GM12872 (cell line): ENCODE results near the gene NECTIN1.

Source experiments
- TF ChIP-seq, protein P1 (sequence below): IDR thresholded peaks from 3 replicates; pipeline ENCODE4 v1.5.1; 2011; ENCODE audit warnings: low read depth, mild to moderate bottlenecking, low read length, moderate library complexity; ENCODE audit not compliant: insufficient read depth

The NECTIN1 gene, protein sequence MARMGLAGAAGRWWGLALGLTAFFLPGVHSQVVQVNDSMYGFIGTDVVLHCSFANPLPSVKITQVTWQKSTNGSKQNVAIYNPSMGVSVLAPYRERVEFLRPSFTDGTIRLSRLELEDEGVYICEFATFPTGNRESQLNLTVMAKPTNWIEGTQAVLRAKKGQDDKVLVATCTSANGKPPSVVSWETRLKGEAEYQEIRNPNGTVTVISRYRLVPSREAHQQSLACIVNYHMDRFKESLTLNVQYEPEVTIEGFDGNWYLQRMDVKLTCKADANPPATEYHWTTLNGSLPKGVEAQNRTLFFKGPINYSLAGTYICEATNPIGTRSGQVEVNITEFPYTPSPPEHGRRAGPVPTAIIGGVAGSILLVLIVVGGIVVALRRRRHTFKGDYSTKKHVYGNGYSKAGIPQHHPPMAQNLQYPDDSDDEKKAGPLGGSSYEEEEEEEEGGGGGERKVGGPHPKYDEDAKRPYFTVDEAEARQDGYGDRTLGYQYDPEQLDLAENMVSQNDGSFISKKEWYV

GRCh38 chr11:119728651-119729580 lies at the start of gene NECTIN1:
NECTIN1 (minus strand) TSS chr11:119729200; CDS start chr11:119728553, 647 bp downstream.
- TF ChIP-seq, protein P1, sequence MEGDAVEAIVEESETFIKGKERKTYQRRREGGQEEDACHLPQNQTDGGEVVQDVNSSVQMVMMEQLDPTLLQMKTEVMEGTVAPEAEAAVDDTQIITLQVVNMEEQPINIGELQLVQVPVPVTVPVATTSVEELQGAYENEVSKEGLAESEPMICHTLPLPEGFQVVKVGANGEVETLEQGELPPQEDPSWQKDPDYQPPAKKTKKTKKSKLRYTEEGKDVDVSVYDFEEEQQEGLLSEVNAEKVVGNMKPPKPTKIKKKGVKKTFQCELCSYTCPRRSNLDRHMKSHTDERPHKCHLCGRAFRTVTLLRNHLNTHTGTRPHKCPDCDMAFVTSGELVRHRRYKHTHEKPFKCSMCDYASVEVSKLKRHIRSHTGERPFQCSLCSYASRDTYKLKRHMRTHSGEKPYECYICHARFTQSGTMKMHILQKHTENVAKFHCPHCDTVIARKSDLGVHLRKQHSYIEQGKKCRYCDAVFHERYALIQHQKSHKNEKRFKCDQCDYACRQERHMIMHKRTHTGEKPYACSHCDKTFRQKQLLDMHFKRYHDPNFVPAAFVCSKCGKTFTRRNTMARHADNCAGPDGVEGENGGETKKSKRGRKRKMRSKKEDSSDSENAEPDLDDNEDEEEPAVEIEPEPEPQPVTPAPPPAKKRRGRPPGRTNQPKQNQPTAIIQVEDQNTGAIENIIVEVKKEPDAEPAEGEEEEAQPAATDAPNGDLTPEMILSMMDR: peak; percentile 77

GRCh38 chr11:119778391-119779194 lies 49.6 kb upstream of the NECTIN1 start:
- TF ChIP-seq, protein P1: no peak

DNA sequence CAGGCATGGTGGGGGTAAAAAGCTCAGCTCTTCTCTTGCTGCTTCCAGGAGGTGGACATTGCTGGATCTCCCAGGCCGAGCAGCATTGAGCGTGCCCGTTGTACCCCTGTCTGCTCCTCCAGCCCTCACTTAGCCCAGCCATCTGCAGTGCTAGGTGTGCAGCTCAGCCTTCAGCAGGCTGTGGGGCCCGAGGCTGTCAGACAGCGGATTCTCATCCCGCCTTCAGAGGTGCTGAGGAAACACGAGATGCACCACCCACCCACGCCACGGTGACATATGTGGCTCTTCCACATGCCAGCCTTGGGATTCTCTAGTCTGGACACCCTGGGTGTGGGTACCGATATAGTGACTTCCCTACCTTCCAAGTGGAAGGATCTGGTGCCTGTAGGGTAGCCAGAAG lies 48.9 kb upstream of the NECTIN1 start:
- TF ChIP-seq, protein P1: no peak

- TF ChIP-seq, protein P1: no peak
Observed at GRCh38 chr11:119776651-119777050, 47.7 kb upstream of the NECTIN1 start.

DNA sequence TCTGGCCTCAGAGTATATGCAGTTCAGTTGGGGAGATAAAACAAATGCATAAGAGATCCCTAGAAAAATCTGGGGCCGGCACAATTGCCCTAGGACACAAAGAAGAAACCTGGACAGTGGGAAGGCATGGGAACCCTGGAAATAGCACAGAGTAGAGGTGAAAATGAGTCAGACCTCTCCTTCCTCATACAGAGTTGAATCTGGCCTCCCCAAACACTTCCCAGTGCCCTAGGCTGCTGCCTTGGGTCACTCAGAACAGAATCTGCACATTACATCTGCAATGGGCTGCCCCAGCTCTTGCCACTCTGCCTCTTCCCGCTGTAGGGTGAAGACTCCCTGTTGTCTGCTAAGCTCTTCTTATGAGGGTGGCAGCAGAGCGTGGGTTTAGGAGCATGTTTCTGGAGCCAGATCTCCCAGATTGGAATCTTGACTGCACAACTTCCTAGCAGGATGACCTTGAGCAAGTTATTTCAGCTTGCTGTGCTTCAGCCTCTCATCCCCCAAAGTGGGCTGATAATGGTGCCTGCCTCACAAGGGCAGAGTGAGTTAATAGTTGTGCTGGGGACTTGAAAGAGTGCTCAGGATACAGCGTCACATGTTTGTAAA lies 47.1 kb upstream of the NECTIN1 start:
- TF ChIP-seq, protein P1: no peak

DNA sequence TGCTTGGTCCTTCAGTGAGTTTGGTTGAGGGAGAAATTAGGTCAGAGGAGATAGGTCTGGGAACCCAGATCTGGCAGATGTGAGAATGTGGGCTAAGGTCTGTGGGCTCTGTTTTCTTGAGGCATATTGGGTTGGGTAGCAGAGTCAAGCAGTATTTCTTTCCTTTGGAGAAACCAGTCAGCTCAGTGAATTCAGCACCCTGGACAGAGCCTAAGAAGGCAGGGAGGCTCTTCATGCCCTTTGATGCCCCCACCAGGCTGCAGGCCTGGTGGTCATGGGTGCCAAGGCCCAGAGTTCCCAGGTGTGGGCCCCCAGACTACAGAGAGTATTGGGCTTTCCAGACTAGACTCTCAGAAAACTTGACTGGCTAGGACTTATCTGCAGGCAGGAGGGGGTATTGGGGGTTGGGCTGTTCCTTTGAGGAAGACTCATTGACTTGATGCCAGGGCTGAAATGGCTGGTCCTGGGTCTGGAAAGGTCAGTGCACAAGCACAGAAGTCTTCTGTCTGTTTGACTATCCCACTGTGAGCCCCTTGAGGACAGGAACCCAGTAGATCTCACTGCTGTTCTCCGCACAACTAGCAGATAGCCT lies 45.3 kb upstream of the NECTIN1 start:
- TF ChIP-seq, protein P1: no peak
